Left kidney (tissue), 2 donors: Measurements from ENCODE around the gene GRK6. TPM values are rescaled to one million over a fixed set of nuclear protein-coding genes. Genes with fewer than 3 reads are reported as not detected.

ENCODE experiments used
- DNase-seq: peaks from one replicate; pipeline ENCODE4 v3.0.0-alpha.2; 2013
- polyA plus RNA-seq: library from polyadenylated mRNA; unstranded; fragments of 120-200 nt; gene quantifications from one replicate; pipeline ENCODE4 v1.2.1, GENCODE V29; 2013; ENCODE audit not compliant: insufficient read length

Gene GRK6
- polyA plus RNA-seq, 1 donor = 24.2 TPM

DNA sequence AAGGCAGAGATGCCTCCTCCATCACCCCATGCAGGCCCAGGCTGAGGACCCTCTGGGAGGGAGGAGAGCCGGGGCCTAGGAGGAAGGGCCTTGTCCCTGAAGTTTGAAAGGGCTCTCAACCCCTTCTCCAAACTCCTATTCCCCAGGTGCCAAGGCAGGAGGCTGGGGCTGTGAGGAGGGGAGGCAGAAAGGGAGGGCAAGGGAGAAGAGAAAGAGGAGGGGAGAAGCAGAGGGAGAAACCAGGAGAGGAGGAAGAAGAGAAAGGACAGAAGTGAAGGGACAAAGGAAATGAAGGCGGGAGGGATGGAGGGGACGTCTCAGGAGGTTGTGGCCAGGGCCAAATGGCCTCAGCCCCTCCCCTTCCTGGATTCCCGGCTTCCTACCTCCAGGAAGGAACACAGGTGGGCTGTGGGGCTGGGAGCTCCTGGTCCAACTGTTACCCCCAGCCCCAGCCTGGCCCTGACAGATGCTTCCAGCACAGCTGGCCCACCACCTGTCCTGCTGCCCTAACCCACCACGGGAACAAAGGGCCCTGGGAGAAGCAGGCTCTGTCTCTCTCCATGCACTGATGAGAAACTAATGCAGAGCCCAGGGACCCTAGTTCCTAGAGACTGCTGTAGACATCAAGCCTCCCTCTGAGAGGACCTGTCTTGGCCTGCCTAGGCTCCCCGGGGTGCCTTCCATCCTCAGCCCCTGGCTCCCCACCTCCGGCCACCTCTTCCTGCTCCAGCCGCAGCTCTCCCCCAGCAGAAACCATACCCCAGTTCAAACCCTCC lies 43.5 kb downstream of the GRK6 start:
- DNase-seq = no peak

GRCh38 chr5:177470759-177471536 lies 44.5 kb downstream of the GRK6 start:
- no peak for DNase-seq

DNA sequence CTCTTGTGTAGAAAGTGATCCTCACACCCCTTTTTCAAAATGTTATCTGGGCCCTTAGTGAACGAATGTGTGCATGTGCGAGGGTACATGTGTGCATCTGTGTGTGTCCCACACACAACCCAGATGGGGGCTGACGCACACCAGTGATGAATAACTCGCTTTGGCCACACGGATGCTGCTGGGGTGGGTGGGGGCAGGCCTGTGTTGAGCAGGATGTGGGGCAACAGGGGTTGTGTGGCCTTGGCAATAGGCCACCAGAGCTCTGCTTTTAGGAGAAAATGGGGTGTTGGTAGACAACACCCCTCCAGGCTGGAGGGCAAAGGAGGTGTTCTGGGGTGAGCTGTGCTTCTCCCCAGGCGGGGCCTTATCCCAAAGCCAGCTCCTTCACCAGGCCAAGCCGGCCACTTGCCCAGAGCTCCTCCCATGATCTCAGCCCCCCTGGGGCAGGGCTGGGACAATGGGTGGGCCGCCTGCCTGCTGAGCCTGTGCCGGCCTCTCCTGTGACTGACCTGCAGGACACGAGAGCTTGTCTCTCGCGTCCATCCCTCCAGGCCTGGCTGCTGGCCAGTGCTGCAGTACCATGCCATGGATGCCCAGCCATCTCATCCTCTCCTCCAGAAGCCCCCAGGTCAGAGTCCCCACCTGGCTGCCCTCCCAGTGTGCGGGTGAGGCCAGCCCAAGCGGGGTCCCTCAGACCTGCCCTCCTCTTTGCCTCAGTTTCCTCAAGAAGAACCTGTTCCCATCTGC lies 45.3 kb downstream of the GRK6 start:
- DNase-seq = no peak

- no peak for DNase-seq
Observed at GRCh38 chr5:177472460-177473442, 46.3 kb downstream of the GRK6 start.

- DNase-seq = no peak
Observed at GRCh38 chr5:177473443-177474001, 47.0 kb downstream of the GRK6 start, which contains the start of gene DBN1. DBN1 (minus strand) TSS chr5:177473634; CDS start chr5:177473521, 113 bp downstream.

DNA sequence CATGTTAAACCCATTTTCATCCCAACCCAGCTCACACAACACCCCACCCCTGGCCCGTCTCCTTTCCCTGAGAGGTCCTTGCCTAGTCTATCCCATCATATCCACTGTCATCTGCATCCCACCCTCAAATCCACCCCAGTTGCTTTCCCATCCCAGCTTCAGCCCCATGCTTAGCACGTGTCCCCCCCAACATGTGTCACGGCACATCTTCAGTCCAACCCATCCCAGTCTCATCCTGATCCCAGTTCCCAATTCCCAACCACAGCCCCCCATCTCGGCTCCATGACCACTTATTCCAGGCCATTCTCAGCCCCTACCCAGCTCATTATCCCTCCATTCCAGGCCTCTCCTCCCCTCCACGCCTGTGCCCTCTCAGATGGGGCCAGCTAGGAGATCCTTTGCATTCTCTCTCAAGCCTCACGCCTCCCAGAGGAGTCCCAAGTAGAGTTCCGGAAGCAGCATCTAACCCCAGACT lies 47.6 kb downstream of the GRK6 start:
- DNase-seq = no peak

DNA sequence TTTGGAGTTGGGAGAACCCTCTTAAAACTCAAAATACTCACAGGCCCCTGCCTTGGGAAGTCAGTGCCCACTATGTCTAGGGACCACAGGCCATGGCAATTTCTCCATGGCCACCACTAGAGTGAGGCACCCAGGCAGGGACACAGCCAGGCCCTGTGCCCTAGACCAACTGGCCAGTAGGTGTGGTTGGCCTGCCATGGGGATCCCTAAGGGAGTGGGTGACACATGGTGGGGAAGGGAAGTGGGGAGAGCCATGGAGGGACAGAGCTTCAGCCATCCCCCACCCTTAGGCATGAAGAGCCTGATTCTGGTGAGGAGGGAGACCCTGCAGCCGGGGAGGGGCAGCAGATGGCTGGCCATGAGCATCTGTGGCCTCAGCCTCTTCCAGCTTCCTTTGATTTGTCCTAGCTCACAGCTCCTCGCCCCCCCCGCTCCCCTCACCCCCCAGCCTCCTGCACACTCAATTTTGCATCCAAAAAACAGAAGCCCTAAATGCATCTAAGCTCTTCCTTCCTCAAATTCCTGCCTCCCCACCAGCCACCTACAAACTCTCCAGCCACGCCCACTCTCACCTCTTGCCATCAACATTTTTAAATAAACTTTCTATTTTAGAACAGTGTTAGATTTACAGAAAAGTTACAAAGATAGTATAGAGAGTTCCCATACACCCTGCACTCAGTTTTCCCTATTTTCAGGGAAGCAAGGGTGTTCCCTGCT lies 48.5 kb downstream of the GRK6 start:
- DNase-seq = no peak

GRCh38 chr5:177475563-177476427 lies 49.3 kb downstream of the GRK6 start:
- DNase-seq = no peak

GRCh38 chr5:177476531-177477233 lies 50.2 kb downstream of the GRK6 start:
- no peak for DNase-seq

DNA sequence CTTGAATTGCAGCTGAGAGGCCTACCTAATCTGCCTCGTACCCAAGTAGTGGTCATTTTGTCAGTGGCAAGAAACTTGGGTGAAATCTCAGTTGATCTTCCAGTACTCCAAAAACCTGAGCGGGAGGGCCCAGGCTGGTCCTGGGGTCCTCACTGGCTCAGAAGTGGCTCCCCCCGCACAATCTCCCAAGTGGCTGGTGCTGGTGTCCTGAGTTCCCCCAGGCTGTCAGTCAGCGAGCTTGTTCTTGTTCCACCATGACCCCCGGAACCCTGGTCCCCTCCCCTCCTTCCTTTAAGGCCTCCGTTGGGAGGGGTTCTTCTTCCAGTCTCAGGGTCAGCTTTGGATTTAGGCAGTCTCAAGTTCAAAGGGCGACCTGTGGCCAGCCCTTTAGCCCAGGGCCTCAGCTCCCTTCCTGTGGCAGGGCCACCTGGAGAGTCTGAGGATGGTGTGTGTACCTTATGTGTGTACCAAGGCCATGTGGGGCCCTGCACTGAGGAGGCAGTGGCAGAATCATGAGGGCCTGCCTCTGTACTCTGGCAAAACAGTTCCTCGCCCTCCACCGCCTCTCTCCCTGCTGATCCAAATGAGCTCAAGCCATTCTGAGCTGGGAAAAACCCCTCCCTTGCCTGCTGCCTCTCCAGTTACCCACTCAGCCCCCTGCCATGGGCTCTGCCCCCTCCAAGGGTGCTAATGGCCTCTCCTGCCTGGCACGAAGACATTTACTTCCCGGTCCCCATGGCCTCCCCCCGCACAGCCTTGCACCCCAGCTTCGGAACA lies 51.4 kb downstream of the GRK6 start:
- no peak for DNase-seq

- DNase-seq = no peak
Observed at GRCh38 chr5:177478711-177479646, 52.5 kb downstream of the GRK6 start.

- DNase-seq = no peak
Observed at GRCh38 chr5:177479774-177480173, 53.3 kb downstream of the GRK6 start.

DNA sequence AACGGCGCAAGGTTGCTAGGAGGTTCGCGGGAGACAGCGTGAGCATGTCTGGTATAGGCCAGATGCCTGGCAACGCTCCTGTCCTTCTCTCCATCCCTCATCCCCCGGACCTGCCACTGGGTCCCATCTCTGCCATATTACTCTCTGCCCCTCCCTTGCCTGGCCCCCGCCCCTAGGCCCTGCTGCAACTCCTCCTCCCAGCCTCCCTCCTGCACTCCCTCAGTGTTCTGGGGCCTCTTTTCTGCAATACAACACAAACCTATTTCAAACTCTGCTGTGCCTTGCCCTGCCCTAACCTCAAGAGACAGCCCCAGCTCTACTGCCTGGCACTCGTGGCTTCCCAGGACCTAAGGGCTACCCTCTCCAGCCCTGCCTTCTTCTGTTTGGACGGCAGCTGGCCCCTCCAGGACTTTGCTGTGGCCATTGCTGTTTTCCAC lies 55.9 kb downstream of the GRK6 start:
- no peak for DNase-seq

DNA sequence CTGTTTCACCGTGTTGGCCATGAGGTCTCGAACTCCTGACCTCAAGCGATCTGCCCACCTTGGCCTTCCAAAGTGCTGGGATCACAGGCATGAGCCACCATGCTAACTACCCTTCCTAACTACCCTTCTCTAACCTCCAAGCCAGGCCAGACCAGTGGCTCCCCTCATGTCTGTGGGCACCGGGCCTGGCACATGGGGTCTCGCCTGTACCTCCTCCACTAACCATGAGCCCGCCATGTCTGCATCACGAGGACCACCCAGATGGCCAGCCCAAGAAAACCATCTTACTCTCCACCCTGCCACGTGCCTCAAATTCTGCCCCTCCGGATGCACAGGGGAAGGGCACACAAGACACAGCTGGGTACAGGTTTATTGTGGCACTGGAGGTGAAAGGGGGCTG lies 56.6 kb downstream of the GRK6 start:
- DNase-seq = no peak

DNA sequence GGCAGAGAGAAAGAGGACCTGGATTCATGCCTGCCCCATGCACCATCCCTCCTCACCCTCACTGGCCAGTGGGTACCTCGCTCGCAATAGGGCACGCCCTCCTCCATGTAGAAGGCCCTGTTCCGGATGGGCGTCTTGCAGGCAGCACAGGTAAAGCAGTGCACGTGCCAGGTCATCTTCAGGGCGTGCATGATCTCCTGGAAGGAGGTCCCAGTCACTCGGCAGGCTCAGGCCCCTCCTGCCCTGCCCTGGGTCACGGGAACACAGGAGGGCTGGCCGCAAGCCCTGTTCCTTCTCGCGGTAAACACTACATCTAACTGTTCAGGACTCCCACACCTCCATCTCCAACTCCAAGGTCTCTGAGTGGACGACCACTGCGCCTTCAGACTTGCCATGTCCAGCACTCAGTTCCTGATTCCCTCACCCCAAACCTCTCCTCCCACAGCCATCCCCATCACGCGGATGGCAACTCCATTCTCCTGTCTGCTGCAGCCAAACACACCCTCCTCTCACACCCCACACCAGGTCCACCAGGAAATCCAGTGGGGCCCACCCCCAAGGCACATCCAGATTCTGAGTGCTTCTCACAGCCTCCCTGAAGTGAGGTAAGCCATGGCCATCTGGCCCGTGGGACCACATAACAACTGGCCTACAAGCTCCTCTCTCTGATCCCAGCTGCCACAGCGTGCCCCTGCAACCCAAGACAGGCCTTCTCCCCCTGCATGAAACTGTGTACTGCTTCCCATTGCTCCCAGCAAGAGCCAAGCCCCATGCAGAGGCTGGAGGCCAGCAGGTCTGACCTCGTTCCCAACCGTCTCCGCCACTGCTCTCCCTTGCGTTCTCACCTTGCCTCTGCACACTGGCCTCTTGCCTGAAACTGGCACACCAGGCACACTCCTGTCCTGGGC lies 57.8 kb downstream of the GRK6 start:
- no peak for DNase-seq
